NCI-H187 treated with DMSO at 0.1 percent for 48 hours (cell line): ENCODE data around the gene ALDH9A1.
"Not testable (repeated sequence)": the region's sequence is repeated elsewhere in the genome, so short reads cannot be mapped to it uniquely, and the experiment has no call there.

Experiments
- DNase-seq: peaks from one replicate; lab custom pipeline; 2025; lab: John Stamatoyannopoulos, UW

Gene ALDH9A1

DNA sequence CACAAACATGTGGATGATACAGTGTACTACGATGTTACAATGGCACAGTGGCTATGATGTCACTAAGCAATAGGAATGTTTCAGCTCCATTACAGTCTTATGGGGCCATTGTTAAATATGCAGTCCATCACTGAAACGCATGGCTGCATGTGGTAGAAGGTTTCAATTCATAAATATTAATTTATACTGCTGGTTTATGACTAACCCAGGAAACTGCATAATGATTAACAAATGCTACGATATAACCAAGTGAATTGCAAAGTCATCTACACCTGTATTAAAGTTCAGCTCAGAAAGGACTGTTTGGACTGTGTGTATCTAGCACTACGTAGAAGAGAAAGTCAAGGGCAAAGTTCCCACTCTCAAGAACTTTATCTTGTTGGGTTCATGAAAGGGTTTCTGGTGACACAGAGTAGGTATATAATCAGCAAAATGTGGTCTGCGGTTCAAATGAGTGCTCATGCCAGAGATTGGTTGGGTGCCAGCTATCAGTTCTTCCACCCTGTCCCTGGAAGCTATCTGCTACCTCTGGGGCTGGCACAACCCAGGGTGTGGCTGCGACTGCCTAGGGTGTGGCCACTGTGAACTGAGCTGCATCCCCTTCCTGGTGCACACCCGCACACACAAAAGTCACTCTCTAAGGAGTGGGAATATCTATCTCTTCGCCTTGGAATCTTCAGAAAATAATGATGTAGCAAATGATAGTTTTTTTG is 52.6 kb downstream of the ALDH9A1 start:
- DNase-seq, result no peak

DNA sequence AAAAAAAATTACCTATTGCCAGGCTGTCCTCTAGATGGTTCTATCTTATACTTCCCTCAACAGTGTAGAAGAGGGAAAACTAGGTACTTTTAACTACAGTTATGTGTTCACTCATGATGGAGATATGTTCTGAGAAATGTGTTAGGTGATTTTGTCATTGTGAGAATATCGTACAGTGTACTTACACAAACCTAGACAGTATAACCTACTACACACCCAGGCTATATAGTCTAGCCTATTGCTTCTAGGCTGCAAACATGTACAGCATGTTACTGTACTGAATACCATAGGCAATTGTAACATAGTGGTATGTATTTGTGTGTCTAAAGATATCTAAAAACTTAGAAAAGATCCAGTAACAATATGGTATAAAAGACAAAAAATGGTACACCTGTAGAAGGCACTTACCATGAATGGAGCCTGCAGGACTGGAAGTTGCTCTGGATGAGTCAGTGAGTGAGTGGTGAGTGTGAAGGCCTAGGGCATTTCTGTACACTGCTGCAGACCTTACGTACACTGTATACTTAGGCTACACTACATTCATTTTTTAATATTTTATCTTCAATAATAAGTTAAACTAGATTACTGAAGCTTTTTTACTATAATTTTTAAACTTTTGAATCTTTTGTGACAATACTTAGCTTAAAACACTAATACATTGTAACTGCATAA is 54.2 kb downstream of the ALDH9A1 start:
- no peak for DNase-seq

GRCh38 chr1:165641231-165641987 is 57.0 kb downstream of the ALDH9A1 start:
- DNase-seq, result no peak

- no peak for DNase-seq
Measured at GRCh38 chr1:165639821-165640623, 58.3 kb downstream of the ALDH9A1 start.

DNA sequence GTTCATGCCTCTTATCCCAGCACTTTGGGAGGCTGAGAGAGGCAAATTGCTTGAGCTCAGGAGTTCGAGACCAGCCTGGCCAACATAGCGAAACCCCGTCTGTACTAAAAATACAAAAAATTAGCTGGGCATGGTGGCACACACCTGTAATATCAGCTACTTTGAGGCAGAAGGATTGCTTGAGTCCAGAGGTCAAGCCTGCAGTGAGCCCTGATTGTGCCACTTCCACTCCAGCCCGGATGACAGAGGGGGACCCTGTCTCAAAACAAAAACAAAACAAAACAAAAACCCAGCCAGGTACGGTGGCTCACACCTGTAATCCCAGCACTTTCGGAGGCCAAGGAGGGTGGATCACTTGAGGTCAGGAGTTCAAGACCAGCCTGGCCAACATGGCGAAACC is 60.2 kb downstream of the ALDH9A1 start:
- not testable (repeated sequence) for DNase-seq

GRCh38 chr1:165637427-165637826 is 60.9 kb downstream of the ALDH9A1 start:
- no peak for DNase-seq

DNA sequence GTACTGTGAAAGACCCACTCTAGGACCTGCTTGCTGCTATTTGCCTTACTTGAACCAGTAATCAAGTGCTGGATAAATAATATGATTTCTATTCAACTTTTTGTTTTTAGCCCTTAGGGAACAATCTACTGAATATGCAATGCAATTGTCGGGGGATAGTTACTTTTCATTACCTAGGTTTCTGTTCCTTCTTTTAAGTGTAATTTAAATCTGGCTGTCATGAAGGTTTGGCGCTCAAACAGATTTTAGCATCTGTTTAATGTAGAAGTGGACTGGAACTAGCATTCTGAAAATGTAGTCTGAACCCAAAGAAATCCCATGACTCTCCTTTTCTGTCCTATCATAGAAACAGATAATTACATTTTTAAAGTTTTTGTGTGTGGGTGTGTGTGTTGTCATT is 62.5 kb downstream of the ALDH9A1 start:
- DNase-seq, result no peak

GRCh38 chr1:165635329-165635728 is 63.0 kb downstream of the ALDH9A1 start:
- DNase-seq, result no peak

GRCh38 chr1:165634154-165634921 is 64.0 kb downstream of the ALDH9A1 start:
- no peak for DNase-seq

GRCh38 chr1:165633614-165634013 is 64.7 kb downstream of the ALDH9A1 start:
- DNase-seq, result no peak

GRCh38 chr1:165632491-165632890 is 65.9 kb downstream of the ALDH9A1 start:
- DNase-seq, result no peak

GRCh38 chr1:165632152-165632469 is 66.3 kb downstream of the ALDH9A1 start:
- DNase-seq, result no peak

DNA sequence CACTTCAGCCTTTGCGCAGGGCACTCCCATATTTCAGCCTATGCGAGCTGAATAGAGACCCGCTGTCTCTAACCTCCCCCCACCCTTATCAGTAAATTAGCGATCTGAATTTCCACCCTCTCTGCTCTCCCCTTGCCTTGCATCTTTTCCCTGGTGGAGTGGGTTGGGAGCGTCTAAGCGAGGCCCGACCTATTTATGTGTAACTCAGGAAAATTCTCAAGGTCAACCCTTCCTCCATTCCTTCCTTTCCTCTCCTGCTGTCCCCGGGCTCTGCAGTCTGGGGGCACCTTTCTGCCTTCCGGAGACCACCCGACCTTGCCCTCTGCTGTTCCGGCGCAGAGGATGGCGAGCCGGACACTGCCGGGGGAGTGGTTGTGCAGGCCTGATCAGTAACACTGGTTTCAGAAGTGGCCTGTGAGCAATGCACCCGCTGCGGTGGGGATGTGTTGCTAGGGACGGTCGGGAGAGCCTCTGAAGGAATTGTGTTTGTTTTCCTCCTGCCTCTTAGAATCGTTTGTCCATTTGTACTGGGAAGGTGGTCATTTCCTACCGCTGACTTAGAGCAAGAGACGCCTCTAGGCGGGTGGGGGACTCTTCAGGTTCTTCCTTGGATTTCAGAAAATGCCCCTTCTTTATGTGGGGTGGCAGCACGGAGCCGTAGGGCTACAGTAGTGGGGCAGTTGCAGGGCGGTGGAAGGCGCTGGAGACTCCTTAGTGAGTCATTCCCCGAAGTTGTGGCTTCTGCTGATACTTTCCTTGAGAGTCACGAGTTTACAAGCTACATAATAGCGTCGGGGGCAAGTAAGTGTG is 66.8 kb downstream of the ALDH9A1 start:
- no peak for DNase-seq

GRCh38 chr1:165630629-165631341 is 67.6 kb downstream of the ALDH9A1 start, which contains the start of gene MGST3:
TSS of gene MGST3 (plus strand) at chr1:165631234. CDS start at chr1:165649848, 18,614 bp downstream.
- DNase-seq, result peak; percentile 96

- no peak for DNase-seq
Measured at GRCh38 chr1:165629848-165630628, 68.3 kb downstream of the ALDH9A1 start.

GRCh38 chr1:165629151-165629550 is 69.2 kb downstream of the ALDH9A1 start:
- no peak for DNase-seq

DNA sequence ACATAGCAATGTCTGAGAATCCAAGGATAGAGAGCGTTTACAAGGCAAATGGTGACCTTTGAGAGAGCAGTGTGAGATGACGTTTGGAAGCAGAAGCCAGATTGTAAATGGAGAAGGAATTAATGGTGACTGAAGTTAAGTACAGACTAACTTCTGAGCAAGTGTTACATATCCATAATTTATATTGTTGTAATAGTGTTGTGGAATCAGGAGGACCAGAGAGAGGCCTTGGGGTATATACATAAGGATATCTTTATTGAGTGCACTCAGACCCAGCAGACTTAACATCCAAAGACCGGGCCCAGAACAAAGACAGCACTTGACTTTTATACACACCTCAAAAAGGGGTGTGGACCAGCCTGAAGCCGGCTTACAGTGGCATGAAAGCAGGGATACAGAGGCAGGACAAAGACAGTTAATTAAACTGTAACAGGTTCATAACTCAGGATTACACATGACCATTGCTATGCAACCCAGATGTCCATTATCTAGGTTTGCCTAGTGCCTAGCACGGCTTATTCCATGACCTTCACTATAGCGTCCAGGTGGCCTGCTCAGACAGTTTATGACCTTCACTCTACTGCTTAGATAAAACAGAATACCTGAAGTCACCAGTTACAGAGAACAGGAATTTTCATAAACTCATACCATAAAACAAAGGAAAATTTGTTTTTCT is 70.1 kb downstream of the ALDH9A1 start:
- no peak for DNase-seq

- no peak for DNase-seq
Measured at GRCh38 chr1:165624441-165624840, 73.9 kb downstream of the ALDH9A1 start.

DNA sequence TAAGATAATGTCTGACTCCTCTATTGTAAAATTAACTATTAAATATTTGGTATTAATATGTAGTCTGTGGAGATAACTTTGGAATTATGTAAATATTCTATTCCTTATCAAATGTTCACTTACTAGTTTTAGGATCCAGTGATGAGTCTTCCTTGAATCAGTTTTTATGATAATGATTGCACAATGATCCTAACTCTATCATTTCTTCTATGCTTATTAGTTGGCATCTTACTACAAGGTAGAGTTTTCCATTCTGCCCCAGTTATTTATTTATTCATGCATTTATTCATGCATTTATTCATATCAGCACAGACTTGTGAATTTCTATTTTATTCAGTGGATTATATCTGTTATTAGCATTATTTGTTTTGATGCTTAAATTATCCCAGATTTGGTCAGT is 74.7 kb downstream of the ALDH9A1 start:
- DNase-seq, result no peak
